ENCODE data around the gene KLF7.

The KLF7 gene

DNA sequence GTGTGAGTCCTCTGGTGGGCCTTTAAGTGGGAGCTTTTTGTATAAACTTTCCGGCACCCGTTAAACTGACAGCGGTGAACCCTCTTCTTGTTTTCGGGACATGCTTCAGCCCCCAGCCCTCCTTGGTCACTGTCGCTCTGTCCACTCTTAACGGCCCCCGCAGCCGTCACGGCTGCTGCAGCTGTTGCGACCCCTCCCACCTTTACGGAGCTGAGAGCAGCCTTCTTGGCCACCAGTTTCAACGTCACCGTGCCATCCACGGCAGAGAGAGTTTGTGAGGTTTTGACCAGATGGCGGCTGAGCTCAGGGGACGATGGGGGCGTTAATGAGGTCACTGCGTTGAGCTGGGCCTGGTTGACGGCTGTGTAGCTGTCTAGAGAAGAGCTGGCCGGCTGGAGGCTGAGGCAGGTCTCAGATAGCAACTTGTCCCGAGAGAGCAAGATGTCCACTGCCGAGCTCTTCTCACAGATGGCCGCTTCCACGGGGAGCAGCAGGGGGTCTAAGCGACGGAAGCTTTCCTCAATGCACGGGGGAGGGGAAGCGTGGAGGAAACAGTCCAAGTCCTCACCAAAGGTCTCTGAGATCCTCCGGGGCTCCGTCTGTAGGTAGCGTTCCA, 41.9 kb downstream of the KLF7 start:
- DNase-seq (ENCODE audit: low spot score): no peak

GRCh38 chr2:207123335-207123744, 42.4 kb downstream of the KLF7 start:
- DNase-seq (ENCODE audit: low spot score): no peak

GRCh38 chr2:207122651-207123334, 43.0 kb downstream of the KLF7 start:
- DNase-seq (ENCODE audit: low spot score): no peak

- no peak for DNase-seq (ENCODE audit: low spot score)
Observed at GRCh38 chr2:207121784-207122183, 44.0 kb downstream of the KLF7 start.

DNA sequence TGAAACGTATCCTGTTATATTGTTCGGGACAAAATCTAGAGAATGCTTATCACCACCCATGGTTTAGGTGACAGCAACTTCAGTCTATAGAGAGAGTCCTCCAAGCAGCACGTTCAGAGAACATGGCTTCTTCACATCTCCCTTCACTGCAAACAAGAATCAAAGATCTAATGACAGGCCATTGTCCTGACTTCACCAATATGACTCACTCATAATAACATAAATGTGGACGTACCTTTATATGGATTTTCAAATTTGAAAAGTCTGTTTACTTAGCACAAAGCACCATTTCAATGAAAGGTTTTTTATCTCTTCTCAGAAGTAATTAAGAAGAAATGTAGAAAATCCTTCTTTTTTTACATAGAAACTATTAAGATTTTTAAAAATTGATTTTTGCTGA, 46.7 kb downstream of the KLF7 start:
- no peak for DNase-seq (ENCODE audit: low spot score)

DNA sequence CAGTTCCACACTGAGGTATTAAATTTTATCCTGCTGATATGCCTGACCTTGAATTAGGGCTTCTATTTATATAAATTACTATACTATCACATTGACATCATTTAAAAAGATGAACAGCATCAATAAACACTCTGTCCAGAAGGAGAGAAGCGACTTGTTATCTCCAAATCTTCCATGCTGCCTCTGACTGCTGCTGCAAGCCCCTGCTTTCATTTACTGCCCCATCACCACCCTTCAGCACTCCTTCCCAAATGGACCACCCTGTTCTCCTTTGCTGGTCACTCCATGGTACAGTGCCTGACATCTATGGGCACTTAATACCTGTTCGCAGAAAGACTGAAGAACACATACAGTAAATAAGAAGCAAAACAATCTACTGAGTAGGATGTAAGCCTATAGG, 48.1 kb downstream of the KLF7 start:
- no peak for DNase-seq (ENCODE audit: low spot score)

DNA sequence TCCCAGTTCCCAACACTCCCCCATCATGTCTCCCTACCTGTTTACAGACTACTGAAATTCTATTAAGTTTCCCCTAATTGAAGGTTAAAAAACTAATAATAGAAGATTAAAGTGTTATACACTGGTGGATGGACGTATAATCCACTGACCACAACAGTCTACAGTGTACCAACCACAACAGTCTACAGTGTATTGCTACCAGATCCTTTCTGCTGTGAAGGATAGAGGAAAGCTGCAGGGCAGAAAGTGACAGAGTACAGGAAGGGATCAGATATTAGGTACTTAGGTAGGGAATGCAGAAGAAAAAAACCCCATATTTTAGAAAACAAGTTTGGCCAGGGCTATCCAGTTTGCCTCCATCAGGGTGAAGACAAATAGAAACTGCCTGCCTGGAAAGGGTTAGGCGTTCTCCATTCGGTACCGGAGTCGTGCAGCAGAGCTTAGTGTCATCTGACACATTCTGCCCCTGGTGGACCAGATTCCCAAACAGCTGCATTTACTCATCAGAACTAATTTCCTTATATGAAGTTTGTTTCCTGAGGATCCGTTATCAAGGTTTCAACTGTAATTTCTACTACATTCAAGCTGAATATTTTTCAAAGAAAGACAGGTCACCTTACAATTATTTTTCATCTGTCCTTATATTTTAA, 49.9 kb downstream of the KLF7 start:
- no peak for DNase-seq (ENCODE audit: low spot score)

DNA sequence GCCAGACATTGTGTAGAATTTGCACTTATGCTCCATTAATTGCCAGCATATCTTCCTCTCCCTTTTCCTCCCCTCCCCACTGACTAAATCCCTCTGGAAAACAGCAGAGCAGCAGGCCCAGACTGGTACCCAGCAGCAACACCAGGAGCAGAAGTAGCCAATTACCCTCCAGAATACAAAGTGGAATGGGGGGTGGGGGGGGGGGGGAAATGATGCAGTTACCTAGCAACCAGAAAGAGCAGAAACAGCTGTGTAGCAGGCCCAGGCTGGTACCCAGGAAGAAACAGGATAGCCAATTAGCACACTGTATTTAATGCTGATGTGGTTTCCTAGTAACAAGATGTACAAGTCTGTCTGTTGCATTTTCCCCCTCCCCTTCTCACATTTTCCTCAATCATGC, 52.3 kb downstream of the KLF7 start:
- no peak for DNase-seq (ENCODE audit: low spot score)

GRCh38 chr2:207112785-207113184, 53.0 kb downstream of the KLF7 start:
- no peak for DNase-seq (ENCODE audit: low spot score)

GRCh38 chr2:207112383-207112782, 53.4 kb downstream of the KLF7 start:
- no peak for DNase-seq (ENCODE audit: low spot score)

- no peak for DNase-seq (ENCODE audit: low spot score)
Observed at GRCh38 chr2:207111757-207112156, 54.0 kb downstream of the KLF7 start.

DNA sequence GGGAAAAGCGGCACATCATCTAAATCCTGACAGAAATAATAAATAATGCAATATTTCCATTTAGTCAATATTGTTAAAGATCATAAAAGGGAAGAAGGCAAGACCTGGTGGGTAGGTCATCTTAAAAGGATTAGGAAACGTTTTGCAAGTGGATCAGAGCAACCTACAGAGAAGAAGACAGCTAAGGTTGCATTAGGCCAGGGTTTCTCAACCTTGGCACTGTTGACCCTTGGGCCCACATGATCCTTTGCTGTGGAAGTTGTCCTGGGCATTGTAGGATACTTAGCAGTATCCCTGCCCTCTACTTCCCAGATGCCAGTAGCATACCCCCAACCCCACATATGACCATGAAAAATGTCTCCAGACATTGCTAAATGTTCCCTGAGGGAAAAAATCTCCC, 55.0 kb downstream of the KLF7 start:
- no peak for DNase-seq (ENCODE audit: low spot score)

DNA sequence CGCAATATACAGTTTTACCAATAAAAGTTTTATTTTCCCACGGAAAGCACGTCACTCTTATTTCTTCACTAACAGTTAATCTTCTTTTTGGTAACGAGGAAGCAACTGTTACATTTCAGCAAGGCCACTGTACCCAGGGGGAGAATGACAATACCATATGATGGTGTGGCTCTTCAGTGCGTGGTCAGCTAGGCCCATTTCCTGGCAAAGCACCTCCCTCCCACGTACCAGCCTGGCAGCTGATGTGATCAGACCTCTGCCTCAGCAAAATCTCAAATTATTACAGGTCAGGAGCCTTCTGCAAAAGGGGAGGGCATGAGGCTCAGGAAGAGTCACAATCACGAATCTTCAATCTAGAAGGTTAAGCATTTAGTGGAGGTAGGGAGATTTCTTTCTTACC, 55.4 kb downstream of the KLF7 start:
- no peak for DNase-seq (ENCODE audit: low spot score)

DNA sequence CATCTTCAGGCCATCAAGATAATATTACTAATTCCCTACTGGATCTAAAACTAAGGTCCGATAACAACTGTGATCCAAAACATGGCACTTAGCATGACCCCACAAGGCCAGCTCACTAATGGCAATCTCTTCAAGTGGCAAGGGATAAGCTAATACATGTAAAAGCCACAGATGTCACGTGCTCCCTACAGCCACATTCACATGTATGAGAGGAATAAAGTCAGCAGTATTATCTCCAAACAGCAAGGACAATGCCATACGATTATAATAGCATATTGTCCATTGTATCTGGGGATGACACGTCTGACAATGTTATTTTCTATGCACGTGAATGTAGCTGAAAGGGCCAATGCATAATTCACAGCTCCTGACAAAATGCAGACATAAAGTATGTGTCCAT, 56.0 kb downstream of the KLF7 start:
- DNase-seq (ENCODE audit: low spot score): no peak

GRCh38 chr2:207108440-207108839, 57.3 kb downstream of the KLF7 start:
- DNase-seq (ENCODE audit: low spot score): no peak

DNA sequence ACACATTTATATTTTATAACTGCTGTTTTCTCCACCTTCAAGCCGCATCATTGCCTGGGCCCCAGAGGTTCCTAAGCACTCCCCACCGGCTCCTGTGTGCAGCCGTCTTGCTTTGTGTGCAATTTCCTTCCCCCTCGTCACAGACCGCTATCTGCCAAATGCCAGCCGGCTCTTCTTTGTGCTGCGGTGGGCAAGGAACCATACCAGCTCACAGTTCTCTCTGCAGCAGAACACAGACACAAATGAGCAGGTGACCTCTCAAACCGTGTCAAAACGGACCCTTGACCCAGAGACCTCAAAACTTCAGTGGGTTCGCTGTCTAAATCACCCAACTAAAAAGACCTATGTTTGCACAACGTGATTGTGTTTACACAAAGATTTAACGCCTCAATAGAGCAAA, 58.2 kb downstream of the KLF7 start:
- no peak for DNase-seq (ENCODE audit: low spot score)

GRCh38 chr2:207107131-207107530, 58.6 kb downstream of the KLF7 start:
- DNase-seq (ENCODE audit: low spot score): no peak

DNA sequence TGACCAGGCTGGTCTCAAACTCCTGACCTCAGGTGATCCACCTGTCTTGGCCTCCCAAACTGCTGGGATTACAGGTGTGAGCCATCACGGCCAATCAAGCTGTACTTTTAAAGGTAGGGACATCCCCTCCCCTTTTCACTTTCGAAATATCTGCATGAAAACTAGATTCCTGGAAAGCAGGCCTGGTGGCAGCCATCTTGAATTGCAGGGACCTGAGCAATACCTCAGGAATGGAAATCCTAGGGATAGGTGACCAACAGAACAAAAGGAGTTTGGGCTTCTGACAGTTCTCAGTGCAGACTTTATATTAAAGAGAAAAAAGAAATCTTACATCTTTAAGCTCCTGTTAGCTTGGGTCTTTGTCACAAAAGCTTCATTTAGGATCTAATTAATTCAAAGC, 62.6 kb downstream of the KLF7 start:
- no peak for DNase-seq (ENCODE audit: low spot score)

- no peak for DNase-seq (ENCODE audit: low spot score)
Observed at GRCh38 chr2:207101984-207102383, 63.8 kb downstream of the KLF7 start.

- DNase-seq (ENCODE audit: low spot score): no peak
Observed at GRCh38 chr2:207097278-207097677, 68.5 kb downstream of the KLF7 start.

- DNase-seq (ENCODE audit: low spot score): no peak
Observed at GRCh38 chr2:207095963-207096362, 69.8 kb downstream of the KLF7 start.

DNA sequence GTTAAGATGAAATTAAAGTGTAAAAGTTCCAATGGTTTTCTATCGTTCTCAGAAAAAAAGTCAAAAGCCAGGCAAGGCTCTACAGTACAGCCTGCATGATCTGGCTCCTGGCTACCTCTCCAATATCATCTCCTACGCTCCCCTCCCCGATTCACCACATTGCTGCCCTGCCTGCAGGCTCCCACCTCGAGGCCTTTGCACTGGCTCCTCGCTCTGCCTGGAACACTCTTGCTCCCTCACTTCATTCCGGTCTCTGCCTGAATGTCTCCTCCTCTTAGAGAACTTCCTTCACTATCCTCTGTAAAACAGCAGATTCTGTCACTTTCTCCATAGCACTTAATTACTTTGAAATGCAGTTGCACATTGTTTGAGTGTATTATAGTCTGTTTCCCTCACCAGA, 72.5 kb downstream of the KLF7 start:
- DNase-seq (ENCODE audit: low spot score): no peak

DNA sequence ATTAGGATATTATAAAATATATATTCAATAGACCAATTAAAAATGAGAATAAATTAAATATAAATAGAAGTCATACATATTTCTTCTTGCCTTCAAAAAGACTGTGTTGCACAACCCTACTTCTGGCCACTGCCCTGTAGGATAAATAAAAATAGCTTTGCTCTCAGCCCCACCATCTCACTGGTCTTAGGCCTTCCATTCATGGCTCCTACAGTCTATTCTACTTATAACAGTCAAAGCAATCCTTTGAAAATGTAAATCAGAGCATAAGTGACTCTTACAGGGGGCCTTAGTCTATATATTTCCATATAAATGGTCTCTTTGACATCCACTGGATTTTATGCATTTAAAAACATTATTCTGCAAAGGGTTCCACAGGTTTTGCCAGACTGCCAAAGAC, 72.9 kb downstream of the KLF7 start:
- no peak for DNase-seq (ENCODE audit: low spot score)

GRCh38 chr2:207091928-207092327, 73.8 kb downstream of the KLF7 start:
- no peak for DNase-seq (ENCODE audit: low spot score)

All from hematopoietic multipotent progenitor cell treated with erythropoietin and hydrocortisone succinate and interleukin-3 and kit ligand, for 15 days (in vitro differentiated cells).